HG02885 (cell line): ENCODE data around the gene C1QTNF5.
A peak's percentile ranks its signal among the peaks of the same experiment; 100 is the strongest.

Experiments
- ATAC-seq: cut with Tn5 transposase; IDR thresholded peaks from one replicate; pipeline ENCODE4 v1.9.1; 2021; ENCODE audit warnings: mild to moderate bottlenecking; ENCODE audit not compliant: unreplicated experiment, poor library complexity

C1QTNF5 gene

DNA sequence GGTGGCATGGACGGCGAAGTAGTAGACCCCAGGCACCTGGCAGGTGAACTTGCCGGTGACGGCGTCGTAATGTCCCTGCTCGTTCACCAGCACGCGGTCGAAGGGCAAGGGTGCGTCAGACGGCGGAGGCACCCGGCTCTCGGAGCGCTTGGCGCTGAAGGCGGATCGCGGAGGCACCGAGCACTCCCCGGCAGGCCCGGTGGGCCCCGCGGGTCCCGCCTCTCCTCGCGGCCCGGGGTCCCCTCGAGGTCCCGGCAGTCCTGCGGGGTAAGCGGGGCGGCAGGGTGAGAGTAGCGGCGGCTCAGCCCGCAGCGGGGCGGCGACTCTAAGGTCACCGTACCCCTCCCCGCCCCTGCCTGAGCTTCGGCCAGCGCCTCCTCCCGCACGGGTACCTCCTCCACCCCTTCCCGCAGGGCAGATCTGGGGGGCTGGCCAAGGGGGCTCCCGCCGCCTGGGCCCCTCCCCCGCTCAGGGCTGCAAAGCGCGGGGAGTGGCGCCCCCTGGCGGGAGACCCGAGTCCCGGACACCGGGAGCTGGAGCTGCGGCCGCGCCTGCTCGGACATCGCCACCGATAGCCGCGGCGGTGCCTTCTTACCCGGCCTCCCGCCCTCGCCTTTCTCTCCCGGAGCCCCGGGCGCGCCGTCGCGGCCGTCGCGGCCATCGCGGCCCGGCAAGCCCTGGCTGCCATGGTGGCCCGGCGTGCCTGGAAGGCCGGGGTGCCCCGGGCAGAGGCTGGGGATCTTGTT lies 921 bp downstream of the C1QTNF5 start:
- no peak for ATAC-seq

GRCh38 chr11:119338965-119339588 lies 1.6 kb downstream of the C1QTNF5 start:
- ATAC-seq = no peak

GRCh38 chr11:119338318-119338890 lies 2.3 kb downstream of the C1QTNF5 start:
- peak; percentile 40 for ATAC-seq

GRCh38 chr11:119337581-119338317 lies 2.9 kb downstream of the C1QTNF5 start:
- no peak for ATAC-seq

- no peak for ATAC-seq
Observed at GRCh38 chr11:119336744-119337469, 3.8 kb downstream of the C1QTNF5 start.

- ATAC-seq = no peak
Observed at GRCh38 chr11:119335655-119336543, 4.8 kb downstream of the C1QTNF5 start.

DNA sequence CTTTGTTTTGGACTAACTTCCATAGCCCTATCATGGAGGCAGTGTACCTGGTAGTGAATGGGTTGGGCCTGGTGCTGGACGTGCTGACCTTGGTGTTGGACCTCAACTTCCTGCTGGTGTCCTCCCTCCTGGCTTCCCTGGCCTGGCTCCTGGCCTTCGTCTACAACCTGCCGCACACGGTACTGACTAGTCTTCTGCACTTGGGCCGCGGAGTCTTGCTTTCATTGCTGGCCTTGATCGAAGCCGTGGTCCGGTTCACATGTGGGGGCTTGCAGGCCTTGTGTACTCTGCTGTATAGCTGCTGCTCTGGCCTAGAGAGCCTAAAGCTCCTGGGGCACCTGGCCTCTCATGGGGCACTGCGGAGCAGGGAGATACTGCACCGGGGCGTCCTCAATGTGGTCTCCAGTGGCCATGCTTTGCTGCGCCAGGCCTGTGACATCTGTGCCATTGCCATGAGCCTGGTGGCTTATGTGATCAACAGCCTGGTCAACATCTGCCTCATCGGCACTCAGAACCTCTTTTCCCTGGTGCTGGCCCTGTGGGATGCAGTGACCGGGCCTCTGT lies 5.5 kb downstream of the C1QTNF5 start:
- no peak for ATAC-seq

- peak; percentile 94 for ATAC-seq
Observed at GRCh38 chr11:119334174-119334930, 6.3 kb downstream of the C1QTNF5 start, which contains the start of gene RNF26. TSS of gene RNF26 (plus strand) at chr11:119334527. CDS start at chr11:119335123, 596 bp downstream.

GRCh38 chr11:119332111-119332765 lies 8.4 kb downstream of the C1QTNF5 start:
- no peak for ATAC-seq

DNA sequence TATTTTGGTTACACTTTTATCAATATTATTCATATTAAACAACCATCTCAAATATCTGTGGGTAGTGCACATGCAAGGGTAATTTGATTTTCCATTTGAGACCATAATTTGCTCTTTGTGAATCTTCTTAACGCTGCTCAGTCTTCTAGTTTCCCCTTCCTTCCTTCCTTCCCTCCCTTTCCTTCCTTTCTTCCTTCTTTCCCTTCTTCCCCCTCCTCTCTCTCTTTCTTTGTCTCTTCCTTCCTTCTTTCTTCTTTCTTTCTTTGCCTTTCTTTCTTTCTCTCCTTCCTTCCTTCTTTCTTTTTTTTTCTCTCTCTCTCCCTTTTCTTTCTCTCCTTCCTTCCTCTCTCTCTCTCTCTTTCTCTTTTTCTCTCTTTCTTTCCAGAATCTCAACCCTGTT lies 10.4 kb downstream of the C1QTNF5 start:
- ATAC-seq = no peak

DNA sequence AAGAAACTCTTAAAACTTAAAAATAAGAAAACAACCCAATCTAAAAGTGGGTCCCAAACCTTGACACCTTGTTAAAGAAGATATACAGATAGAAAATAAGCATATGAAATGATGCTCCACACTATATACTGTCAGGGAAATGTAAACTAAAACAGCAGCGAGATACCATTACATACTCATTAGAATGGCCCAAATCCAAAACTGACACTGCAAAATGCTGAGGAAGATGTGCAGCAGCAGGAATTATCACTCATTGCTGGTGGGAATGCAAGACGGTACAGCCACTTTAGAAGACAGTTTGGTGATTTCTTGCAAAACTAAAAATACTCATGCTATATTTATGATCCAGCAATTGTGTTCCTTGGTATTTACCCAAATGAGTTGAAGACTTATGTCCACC lies 11.4 kb downstream of the C1QTNF5 start:
- no peak for ATAC-seq

DNA sequence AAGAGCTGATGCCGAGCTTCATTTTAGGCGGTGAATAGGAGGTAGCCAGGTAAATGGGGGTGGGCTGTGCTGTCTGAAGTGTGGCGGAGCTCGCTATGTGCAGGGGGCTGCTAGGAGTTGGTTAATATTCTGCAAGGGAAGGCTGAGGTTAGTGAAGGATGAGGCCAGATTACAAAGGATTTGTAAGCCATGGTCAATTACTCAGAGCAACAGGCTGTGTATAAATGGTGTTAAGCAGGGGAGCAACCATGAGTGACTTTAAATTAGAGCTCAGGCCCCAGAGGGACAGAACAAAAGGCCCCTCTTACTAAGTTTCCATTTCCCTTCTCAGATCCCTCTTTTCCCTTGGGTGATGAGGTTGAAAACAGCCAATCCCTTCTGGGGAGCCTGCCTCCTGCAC lies 16.5 kb downstream of the C1QTNF5 start:
- no peak for ATAC-seq

DNA sequence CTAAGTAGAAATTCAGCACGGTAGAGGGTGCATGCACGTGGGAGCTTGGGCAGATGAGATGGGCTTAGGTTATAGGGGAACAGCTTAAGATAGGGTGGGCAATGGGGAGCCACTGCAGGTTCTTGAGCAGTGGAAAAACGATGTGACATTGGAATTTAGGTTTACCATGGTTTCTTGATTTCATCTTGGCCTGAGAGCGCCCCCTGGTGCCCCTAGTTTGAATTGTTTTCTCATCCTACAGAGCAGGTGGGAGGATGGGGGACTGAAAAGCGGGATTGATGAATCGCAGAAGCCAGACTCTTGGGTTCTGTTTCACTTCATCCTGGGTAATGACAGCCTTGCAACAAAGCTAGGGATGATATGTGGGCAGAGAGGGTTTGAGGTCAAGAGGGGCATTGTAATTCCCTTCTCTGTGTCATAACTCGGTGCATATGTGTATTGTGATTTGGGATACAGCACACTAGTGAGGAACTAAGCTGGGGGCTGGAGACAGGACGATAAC lies 17.1 kb downstream of the C1QTNF5 start:
- ATAC-seq = no peak

DNA sequence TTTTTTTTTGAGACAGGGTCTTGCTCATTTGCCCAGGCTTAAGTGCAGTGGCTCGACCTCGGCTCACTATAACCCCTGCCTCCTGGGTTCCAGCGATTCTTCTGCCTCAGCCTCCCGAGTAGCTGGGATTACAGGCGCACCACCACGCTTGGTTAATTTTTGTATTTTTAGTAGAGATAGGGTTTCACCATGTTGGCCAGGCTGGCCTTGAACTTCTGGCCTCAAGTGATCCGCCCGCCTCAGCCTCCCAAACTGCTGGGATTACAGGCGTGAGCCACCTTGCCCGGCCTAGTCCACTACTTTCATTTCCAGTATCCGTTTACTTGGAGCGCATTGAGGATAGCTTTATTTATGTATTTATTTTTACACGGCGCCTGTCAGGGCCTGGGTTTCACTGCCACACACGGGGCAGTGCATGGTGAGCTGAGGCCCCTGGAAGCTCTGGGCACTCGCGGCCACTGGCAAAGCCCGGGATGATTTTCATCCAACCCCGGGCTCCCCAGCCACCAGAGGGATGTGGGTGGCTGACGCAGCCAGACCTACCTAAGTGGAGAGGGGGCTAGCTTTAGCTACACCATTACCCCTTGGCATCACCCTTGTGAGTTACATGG lies 17.7 kb downstream of the C1QTNF5 start:
- ATAC-seq = no peak

- ATAC-seq = no peak
Observed at GRCh38 chr11:119322360-119322739, 18.3 kb downstream of the C1QTNF5 start.

DNA sequence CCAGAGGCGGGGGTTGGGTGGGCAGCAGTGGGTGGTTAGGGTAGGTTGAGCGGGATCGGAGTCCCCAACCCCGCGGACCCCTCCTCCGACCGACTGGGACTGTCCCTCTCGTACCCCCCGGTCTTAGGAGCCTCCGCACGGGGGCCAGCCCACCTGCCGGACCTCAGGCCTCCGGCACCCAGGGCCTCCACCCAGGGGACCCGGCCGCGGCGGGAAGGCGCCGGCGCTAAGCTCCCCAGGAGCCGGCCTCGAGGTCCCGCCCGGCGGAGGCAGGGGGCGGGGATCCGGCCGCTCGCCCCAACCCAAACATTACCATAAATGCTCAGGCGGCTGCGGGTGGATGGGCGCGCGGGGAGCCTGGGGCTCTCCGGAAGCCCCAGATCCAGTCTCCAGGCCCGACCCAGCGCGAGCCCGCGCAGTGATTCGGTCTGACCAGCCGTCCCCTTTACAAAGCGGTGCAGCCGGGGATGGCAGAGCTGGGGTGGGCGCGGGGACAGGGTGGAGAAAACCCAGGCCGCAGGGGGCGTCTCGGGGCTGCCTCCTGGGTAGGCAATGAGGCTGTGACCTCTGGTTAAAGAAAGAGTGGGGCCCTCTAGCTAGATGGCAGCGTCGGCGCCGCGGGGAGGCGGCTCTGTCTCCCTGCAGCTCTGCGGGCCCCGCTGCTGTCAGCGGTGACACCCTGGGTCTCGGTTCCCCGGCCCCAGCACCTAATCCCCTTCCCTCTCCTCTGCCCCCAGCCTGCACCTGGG lies 19.7 kb downstream of the C1QTNF5 start:
- peak; percentile 50 for ATAC-seq
